ENCODE measurements around the gene HCN2. TPM values are rescaled to one million over a fixed set of nuclear protein-coding genes. Genes with fewer than 3 reads are reported as not detected.

The HCN2 gene
- total RNA-seq, 4 donors from 2014 or later: 0.19 to 0.50 (median 0.41) TPM

- Histone ChIP-seq H3K27ac (replicated peaks in 1 of 4) (no peak overlapping the region), H3K4me3 (no peak overlapping the region), H3K9me3 (no peaks in the 10 kb centered on the region), H3K36me3 (peaks cover 27 to 52% (median 46%) of the 10 kb centered on the region in 4 donors), H3K4me1 (peaks cover 43 to 53% (median 51%) of the 10 kb centered on the region in 4 donors), H3K27me3 (no peaks in the 10 kb centered on the region)
- TF ChIP-seq POLR2AphosphoS5 (IDR thresholded peaks at IDR 0.05) (no peak), POLR2A (IDR thresholded peaks at IDR 0.05; ENCODE audit: low read depth) (no peak), EP300 (IDR thresholded peaks at IDR 0.05) (no peak), CTCF (IDR thresholded peaks at IDR 0.05) (no peak)
- intact Hi-C loops (cut with DNase I): loop anchor here (5.0 kb wide), 1 partner anchor 55 kb away; the partner anchor contains the start of gene POLRMT
- 91% methylated on average over 27 of the region's 66 CpGs for WGBS
- DNase-seq (ENCODE audit: extremely low spot score): no peak
Observed at GRCh38 chr19:577439-578392, 12.0 kb upstream of the HCN2 start.

- Histone ChIP-seq H3K4me1 (peaks cover 30 to 43% (median 42%) of the 10 kb centered on the region in 4 donors), H3K9me3 (no peaks in the 10 kb centered on the region), H3K27me3 (peaks cover 0 to 7% (median 0%) of the 10 kb centered on the region in 4 donors), H3K27ac (replicated peaks in 1 of 4) (no peak overlapping the region), H3K4me3 (no peak overlapping the region), H3K36me3 (peaks cover 34 to 62% (median 56%) of the 10 kb centered on the region in 4 donors)
- DNase-seq (ENCODE audit: extremely low spot score): no peak
- TF ChIP-seq POLR2AphosphoS5 (IDR thresholded peaks at IDR 0.05): no peak
- 92% methylated on average over 15 of the region's 46 CpGs for WGBS
- intact Hi-C loops (cut with DNase I): loop anchor here (5.0 kb wide), 1 partner anchor 53 kb away; the partner anchor contains the start of gene POLRMT
Observed at GRCh38 chr19:579111-579841, 10.4 kb upstream of the HCN2 start.

- intact Hi-C loops (cut with DNase I): loop anchor here (5.0 kb wide), 1 partner anchor 53 kb away; the partner anchor contains the start of gene POLRMT
Observed at GRCh38 chr19:579842-580155, 9.9 kb upstream of the HCN2 start.

GRCh38 chr19:580274-580835 is 9.3 kb upstream of the HCN2 start:
- Histone ChIP-seq H3K4me1 (peaks cover 20 to 35% (median 32%) of the 10 kb centered on the region in 4 donors), H3K4me3 (no peak overlapping the region), H3K36me3 (peaks cover 34 to 62% (median 56%) of the 10 kb centered on the region in 4 donors), H3K27me3 (peaks cover 0 to 18% (median 0%) of the 10 kb centered on the region in 4 donors), H3K9me3 (no peaks in the 10 kb centered on the region), H3K27ac (replicated peaks in 1 of 4) (no peak overlapping the region)
- TF ChIP-seq EP300 (IDR thresholded peaks at IDR 0.05): no peak
- TF ChIP-seq POLR2AphosphoS5 (IDR thresholded peaks at IDR 0.05): no peak
- TF ChIP-seq POLR2A (IDR thresholded peaks at IDR 0.05; ENCODE audit: low read depth): no peak
- no peak for TF ChIP-seq CTCF (IDR thresholded peaks at IDR 0.05)
- DNase-seq (ENCODE audit: extremely low spot score): no peak
- WGBS: 86% methylated on average over 13 of the region's 22 CpGs
- intact Hi-C loops (cut with DNase I): no loop called here

More at GRCh38 chr19:579842-580155, 9.9 kb upstream of the HCN2 start:
- Histone ChIP-seq H3K4me3 (no peak overlapping the region), H3K4me1 (peaks cover 25 to 41% (median 38%) of the 10 kb centered on the region in 4 donors), H3K27me3 (peaks cover 0 to 12% (median 0%) of the 10 kb centered on the region in 4 donors), H3K9me3 (no peaks in the 10 kb centered on the region), H3K27ac (replicated peaks in 1 of 4) (no peak overlapping the region), H3K36me3 (peaks cover 34 to 62% (median 56%) of the 10 kb centered on the region in 4 donors)
- WGBS: 67% methylated on average over 2 of the region's 11 CpGs
- no peak for DNase-seq (ENCODE audit: extremely low spot score)
- TF ChIP-seq CTCF (IDR thresholded peaks at IDR 0.05) (no peak), EP300 (IDR thresholded peaks at IDR 0.05) (no peak), POLR2A (IDR thresholded peaks at IDR 0.05; ENCODE audit: low read depth) (no peak), POLR2AphosphoS5 (IDR thresholded peaks at IDR 0.05) (no peak)
